Activated CD8-positive, alpha-beta memory T cell treated with anti-CD3 and anti-CD28 coated beads for 24 hours (primary cell): ENCODE data around the gene WFIKKN2.
"Not testable (repeated sequence)": the region's sequence is repeated elsewhere in the genome, so short reads cannot be mapped to it uniquely, and the experiment has no call there.

ENCODE experiments used
- DNase-seq: peaks from one replicate; pipeline ENCODE4 v3.0.0-alpha.2; 2020

WFIKKN2 gene

DNA sequence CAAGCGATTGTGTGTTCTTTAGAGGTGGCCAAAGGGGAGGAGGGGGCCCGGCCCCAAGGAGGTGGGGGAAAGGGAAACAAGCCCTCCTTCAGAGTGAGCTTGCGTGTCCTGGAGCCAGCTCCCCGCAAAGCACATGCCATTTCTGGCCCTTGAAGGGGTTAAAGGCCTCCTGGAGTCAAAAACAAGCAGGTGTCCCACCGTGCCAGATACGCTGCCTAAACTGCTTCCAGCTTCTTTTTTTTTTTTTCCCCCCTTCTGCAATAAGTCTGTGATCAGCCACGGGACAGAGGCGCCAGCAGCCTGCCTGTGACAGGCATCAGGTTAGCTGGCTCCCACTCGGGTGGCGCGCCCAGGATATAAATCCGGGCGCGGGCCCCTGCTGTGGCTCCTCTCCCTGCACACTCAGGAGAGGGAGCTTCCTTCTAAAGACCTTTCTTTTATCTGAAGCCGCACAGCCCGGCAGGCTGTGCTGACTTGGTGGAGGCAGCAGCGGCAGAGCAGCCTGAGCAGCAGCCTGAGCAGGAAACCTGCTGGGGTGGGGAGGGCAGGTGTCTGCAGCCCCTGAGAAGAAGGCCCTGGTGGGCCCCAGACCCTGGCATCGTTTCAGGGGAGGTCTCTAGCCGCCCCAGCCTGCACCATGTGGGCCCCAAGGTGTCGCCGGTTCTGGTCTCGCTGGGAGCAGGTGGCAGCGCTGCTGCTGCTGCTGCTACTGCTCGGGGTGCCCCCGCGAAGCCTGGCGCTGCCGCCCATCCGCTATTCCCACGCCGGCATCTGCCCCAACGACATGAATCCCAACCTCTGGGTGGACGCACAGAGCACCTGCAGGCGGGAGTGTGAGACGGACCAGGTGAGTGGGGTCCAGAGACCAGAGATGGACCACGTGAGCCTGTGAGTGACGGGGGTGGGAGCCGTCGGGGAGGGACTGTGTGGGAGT lies at the start of gene WFIKKN2:
Gene WFIKKN2, plus strand, starts transcription at position 286 of the 934 bp plus-strand sequence. Its CDS starts 352 bp downstream, at position 638.
- no peak for DNase-seq

GRCh38 chr17:50785946-50786570 lies 49.3 kb upstream of the WFIKKN2 start:
- no peak for DNase-seq

- DNase-seq = no peak
These were observed 48.3 kb upstream of the WFIKKN2 start for GRCh38 chr17:50787106-50787505.

DNA sequence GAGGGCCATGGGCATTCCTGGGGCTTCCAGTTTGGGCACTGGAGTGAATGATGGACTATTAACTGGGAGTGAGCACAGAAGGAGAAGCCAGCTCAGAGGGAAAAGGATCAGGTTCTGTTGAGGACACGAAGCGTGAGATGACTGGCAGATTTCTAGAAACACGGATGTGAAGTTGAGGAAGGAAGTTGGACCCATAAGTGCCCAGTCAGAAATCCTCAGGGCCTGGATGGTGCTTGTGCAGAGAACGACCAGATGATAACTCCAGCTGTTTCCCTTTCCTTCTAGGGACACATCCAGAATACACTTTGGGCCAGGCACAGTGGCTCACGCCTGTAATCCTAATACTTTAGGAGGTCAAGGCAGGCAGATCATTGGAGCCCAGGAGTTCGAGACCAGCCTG lies 44.8 kb upstream of the WFIKKN2 start:
- DNase-seq = no peak

GRCh38 chr17:50792132-50792531 lies 43.3 kb upstream of the WFIKKN2 start:
- DNase-seq = no peak

- DNase-seq = no peak
These were observed 42.4 kb upstream of the WFIKKN2 start for GRCh38 chr17:50793007-50793406.

DNA sequence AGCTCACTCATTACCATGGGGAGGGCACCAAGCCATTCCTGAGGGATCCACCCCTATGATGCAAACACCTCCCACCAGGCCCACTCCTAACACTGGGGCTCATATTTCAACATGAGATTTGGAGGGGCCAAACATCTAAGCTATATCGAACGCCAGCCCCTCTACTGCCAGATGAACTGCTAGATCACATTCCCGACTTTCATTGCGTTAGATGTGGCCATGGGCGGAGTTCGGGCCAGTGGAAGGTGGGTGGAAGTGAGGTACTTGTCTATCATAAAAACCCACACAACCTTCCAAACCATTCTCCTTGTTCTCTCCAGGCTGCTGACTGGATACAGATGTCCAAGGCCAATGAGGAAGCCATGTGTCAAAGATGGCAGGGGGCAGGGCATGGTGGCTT lies 41.0 kb upstream of the WFIKKN2 start:
- DNase-seq = no peak

GRCh38 chr17:50797135-50797810 lies 38.1 kb upstream of the WFIKKN2 start:
- DNase-seq = no peak

DNA sequence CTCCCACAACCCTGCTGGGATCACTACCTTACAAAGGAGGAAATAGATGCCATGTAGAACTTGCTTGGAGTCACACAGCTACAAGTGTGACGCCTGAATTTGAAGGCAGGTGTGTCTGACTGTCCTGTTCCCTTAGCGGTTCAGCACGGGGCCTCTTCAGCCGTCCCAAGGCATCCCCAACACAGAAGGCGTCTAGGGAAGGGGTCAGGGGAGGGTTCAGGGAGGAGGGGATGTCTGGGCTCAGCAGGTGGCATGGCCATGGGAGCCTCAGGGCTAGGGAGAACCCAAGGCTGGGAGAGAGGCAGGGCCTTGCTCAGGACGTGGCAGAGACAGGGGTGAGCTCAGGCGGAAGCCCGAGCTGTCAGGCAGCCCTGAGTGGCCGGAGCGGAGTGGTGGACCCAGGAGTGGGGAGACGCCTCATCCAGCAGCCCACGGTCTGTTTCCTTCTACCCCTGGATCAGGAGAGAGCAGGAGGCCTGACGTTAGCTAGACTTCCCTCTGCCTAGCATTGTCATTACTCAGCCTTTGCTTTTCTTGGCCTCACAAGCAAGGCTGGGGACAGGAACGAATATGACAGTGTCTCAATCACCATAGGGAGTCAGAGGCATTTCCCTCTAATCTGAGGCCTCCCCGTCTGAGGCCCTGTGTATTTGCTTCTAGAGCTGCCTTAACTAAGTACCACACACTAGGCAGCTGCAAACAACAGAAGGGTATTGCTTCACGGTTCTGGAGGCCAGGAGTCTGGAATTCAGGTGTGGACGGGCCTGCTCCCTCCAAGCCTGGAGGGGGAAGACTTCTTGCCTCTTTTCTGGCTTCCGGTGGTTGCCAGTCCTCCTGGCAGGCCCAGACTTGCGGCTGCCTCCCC lies 36.7 kb upstream of the WFIKKN2 start:
- no peak for DNase-seq

GRCh38 chr17:50799582-50799981 lies 35.8 kb upstream of the WFIKKN2 start:
- DNase-seq = no peak

- DNase-seq = no peak
These were observed 35.1 kb upstream of the WFIKKN2 start for GRCh38 chr17:50800196-50800700.

DNA sequence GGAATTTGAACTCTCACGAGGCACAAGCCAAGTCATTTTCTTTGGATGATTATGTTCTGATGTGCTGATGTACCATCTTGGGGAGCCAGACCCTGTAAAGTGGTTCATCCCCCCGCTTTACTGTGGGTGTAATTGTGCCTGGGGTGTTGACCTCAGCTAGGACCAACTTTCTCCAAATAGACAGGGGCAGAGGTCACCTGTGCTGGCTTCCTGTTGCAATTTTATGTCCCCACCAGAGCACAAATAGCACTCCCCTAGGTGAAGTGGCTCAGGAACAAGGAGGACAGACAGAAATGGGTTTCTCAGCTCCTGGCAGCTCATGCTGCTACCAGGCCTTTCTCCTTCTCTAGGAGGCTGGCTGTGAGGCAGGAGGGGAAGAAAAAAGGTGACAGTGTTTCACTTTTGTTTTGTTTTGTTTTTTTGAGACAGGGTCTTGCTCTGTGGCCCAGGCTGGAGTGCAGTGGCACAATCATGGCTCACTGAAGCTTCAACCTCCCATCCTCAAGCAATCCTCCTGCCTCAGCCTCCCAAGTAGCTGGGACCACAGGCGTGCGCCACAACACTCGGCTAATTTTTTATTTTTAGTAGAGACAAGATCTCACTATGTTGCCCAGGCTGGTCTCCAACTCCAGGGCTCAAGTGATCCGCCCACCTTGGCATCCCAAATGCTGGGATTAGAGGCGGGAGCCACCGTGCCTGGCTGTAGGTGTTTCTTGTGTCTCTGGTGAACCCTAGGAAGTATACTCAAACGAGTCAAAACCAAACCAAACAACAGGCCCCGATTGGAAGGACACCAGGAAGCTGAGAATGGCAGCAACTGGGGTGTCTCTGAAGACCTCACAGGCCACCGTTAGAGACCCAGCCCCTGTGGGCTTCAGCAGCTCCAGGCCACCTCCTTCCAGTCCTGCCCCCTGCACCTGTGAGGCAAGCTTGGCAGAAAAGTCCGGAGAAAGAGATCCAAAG lies 32.5 kb upstream of the WFIKKN2 start:
- no peak for DNase-seq

DNA sequence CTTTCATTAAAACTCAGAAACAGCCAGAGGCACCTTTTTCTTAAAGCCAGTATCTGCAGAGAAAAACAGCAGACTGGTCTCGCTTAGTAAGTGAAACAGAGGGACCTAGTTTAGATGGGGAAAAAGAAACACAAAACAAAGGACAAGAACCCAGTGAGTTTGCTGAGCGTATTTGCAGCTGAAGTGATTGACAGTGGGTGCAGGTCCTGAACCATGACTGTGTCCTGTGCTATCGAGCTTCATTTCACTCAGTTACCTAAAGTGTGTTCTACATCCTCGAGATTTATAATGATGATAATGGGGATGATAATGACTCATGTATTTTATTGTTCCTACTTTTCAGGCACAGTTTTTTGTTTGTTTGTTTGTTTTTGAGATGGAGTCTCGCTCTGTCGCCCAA lies 31.7 kb upstream of the WFIKKN2 start:
- no peak for DNase-seq

GRCh38 chr17:50804749-50805475 lies 30.5 kb upstream of the WFIKKN2 start:
- DNase-seq = not testable (repeated sequence)

DNA sequence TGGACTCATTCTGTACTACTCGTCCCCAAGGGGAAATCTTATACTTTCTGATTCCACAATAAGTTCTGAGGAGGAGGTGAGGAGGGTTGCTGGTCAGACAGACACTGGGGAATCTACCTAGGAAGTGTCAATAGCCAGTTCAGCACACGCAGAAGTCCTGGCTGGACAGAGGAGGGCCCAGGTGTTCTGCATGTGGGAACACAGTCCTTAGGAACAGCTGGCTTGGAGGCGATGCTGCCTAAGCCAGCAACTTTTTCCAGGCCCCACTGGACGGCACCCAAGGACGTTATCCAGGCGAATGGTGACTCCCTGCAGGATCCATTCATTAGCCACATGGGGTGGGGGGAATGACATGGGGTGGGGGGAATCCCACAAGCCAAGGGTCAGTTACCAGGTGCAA lies 29.9 kb upstream of the WFIKKN2 start:
- DNase-seq = no peak

DNA sequence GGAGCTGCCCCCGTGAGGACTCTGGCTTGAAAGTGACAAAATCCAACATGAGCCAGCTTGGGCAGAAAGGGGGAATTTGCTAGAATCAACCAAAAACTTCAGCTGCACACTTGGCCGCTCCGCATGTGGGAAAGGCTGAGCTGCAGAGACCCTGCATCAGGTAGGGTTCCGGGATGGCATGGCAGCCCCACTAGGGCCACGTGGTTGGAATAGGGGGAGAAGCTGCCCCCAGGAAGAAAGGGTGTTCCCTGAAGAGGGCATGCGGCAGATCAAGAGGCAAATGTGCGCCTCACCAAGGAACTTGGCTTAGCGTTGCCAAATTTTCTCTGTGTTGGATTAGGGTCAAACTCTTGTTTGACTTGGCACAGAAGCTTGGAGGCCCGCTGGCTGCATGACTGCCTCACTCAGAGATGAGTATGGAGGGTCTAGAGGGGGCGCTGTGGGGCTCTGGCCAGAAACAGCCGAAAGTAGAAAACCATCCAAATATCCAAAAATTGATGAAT lies 29.2 kb upstream of the WFIKKN2 start:
- no peak for DNase-seq

DNA sequence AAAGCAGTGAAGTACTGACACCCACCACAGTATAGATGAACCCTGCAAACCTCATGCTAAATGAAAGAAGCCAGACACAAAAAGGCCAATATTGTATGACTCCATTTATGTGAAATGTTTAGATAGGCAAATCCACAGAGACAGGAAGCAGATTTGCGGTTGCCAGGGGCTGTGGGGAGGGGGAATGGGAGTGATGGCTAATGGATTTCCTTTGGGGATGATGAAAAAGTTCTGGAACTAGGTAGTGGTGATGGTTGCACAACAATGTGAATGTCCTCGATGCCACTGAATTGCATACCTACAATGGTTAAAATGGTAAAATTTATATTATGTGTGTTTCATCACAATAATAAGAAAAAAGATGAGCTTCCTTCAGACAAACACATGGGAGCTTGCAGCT lies 28.4 kb upstream of the WFIKKN2 start:
- no peak for DNase-seq

DNA sequence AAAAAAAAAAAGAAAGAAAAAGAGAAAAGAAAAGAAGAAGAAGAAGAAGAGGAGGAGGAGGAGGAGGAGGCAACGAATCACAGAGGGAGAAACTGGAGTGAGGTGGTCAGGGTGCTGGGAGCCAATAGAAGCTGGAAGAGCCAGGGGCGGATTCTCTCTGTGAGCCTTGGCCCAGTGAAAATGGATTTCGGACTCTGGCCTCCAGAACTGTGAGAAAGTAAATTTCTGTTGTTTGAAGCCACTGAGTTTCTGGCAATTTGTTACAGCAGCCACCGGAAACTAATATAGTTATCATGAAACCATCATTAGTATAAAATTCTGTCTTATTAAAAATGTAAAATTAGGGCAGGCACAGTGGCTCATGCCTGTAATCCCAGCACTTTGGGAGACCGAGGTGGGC lies 27.7 kb upstream of the WFIKKN2 start:
- DNase-seq = no peak

DNA sequence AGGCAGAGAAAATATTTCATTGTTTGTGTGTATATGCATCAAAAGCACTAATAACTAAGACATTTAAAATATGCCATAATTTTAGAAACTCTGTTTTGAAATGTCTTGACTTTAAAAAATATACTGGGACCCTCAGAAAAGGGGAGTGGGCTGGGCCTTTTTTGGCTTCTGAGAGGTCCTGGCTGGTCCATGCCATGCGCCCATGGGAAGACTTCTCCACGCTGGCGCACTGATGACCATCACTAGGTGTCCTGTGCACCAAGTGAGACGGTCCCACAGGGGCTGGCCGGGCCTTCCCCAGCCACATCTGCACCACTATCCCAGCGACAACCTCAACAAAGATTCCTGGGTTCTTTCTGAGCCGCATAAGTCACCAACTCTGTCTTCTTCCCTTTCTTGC lies 27.0 kb upstream of the WFIKKN2 start:
- no peak for DNase-seq

GRCh38 chr17:50808888-50809287 lies 26.5 kb upstream of the WFIKKN2 start:
- DNase-seq = no peak
